NOMO-1 (cell line): Measurements from ENCODE around the gene SAMD4A.

Experiments used
- DNase-seq, 2 experiments: peaks; one replicate each; lab custom pipeline; 2025; ENCODE audit not compliant: unreplicated experiment in 2 of 2; lab: John Stamatoyannopoulos, UW

SAMD4A gene

DNA sequence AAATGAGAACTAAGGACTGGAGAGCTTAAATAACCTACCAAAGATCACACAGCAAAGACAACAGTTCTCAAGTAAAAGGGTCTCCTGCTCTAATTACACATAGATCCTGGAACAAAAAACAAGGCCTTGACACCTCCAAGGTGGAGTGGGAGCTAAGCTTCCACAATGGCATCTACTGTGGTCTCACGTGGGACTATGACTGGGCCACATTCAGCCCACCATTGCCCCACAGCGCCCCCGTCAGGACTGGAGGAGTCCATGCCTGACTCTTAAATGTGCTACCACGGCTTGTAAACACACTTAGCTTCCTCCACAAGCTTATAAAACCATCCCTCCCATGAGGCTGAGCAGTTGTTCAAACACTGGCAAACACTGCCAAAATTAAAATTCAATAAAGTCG, 247.1 kb downstream of the SAMD4A start:
- no peak for DNase-seq

DNA sequence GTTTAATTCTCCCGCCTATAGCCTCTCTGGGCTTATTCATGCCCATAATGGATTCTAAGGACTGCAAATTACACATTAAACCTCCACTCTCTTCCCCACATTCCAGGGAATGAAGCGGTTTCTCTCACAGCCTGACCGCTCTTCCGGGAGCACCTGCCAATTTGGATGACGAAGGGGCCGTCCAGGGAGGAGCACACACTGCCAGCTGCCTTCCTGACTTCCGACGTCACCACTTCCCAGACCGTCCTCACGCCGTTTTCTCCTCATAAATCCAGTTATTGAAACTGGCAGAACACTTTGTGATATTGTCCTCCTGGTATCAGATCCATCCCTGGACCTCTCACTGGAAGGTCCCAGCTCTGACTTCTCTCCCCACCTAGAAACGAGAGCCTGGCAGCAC, 248.1 kb downstream of the SAMD4A start:
- DNase-seq: no peak

DNA sequence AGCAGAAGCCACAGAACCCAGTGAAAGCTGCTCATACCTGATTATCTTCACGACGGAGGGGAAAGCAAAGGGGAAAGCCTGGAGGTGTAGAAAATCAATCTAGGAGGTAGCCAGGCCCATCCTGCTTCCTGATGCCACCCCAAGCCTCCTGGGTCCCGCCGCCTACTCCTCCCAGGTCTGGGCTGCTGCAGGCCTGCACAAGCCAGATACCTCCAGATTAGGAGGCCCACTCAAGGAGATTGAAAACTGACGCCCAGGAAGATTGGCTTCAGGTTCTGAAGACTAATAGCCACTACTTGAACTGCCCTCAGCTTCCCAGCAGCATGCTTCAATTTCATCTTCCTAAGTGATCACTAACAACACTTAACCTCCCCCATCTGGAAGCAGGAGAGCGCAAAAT, 248.6 kb downstream of the SAMD4A start:
- DNase-seq: no peak

DNA sequence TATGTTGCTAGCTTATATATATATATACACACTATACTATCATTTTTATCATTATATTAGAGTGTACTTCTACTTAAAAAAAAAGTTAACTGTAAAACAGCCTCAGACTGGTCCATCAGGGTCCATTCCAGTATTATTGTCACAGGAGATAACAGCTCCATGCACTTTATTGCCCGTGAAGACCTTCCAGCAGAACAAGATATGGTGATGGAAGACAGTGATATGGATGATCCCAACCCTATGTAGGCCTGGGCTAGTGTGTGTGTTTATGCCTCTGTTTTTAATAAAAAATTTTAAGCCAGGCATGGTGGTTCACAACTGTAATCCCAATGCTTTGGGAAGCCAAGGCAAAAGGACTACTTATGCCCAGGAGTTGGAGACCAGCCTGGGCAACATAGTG, 249.5 kb downstream of the SAMD4A start:
- DNase-seq: no peak

DNA sequence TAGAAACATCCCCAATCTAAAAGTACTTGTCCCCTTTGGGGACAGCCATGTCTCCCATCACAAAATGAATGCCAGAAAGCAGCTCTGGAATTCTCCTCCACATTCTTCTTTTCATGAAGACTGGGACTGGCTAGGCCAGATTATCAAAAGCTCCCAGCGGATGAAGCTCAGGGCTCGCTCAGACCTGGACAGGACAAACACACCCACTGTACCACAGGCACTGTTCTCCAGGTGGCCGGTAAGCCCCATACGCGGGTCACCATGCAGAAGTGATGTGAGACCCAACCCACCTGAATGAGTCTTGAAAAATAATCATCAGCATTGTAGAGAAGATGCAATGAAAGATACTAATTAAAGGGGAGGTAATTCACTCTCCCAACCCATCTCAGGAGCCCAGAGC, 250.6 kb downstream of the SAMD4A start:
- DNase-seq: no peak

DNA sequence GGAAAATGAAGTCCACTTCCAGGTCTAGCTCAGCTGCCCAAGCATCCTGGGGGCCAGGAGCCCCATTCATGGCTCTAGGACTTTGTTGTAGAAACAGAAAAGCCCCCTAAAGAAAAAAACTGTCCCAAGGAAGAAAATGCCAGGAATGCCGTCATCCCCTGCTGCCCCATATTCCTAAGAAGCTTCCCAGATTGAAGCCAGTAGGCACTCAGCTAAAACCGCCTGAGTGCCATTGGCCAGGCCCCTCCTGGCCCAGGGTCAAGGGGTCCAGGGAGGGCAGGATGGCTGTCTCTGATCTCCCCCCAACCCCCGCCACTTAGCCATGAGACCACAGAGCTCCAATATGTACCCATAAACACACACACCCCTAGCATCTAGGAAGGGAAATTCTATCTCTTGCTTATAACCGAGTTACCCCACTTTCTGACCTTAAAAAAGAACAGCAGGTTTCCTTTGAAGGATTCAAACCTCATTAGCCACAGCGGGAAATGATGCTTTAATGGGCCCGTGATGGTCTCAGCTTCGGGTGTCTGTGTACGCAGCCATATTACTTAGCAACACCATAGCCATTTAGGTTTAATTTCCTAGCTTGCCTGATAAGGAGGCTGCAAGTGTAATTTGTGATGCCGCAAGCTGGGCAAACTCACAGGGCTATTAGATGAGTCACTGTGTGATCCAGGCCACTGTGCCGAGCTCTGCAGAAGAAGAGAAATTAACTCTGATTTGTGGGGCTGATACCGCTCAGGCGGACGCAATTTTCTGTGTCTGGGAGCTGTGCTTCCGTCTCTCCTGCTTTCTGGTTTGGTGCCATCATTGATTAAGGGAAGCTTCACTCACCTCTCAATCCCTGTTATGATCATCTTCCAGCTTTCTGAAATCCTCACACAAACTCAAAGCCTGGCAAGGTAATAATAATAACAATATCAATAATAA, 251.5 kb downstream of the SAMD4A start:
- DNase-seq: peak; percentile 35 to 69

DNA sequence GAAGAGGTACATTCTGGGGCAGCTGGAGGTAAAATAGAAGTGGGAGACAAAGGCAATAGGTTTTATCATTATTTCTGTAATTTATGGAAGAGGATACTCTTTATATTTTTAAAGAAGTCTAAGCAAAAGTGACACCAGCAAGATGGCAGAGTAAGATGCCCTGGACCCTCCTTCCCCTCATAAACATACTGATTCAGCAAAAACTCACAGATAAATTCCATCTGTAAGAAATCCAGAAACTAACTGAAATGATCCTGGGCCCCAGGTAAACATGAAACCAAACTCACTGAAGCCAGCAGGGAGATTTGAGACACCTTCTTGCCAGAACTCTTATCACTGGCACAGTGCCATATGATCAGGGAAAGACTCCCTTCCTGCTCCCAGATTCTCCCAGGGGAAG, 255.8 kb downstream of the SAMD4A start:
- DNase-seq: no peak

DNA sequence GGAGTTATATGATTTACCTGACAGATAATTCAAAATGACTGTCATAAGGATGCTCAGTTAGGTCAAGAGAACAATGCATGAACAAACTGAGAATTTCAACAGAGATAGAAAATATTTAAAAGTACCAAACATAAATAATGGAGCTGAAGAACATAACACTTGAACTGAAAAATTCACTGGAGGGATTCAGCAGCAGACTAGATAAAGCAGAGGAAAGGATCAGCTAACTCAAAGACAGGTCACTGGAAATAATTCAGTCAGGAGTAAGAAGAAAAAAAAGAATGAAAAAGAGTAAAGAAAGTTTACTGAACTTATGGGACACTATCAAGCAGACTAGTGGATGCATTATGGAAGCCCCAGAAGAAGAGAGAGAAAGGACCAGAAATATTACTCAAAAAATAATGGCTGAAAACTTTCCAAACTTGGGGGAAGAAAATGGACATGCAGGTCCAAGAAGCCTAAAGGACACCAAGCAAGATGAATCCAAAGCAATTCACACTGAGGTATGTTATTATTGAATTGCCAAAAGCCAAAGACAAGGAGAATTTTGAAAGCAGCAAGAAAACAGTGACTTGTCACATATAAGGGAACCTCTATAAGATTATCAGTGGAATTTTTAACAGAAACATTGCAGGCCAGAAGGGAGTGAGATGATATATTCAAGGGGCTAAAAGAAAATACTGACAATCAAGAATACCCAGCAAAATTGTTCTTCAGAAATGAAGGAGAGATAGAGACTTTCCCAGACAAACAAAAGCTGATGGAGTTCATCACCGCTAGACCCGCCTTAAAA, 257.0 kb downstream of the SAMD4A start:
- DNase-seq: no peak

DNA sequence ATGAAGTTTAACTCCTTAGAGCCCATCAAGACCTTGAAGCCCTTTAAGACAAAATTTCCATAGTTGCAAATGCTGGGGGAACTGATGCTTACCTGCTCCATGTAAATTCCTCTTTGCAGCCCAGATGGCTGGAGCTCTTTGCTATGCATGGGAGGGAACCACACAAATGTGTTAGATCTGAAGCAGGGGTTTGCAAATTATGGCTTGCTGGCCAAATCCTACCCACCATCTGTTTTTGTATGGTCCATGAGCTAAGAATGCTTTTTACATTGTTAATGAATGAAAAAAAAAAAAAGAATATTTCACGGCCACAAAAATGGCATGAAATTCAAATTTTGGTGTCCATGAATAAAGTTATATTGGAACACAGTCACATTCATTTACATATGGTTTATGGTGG, 261.1 kb downstream of the SAMD4A start:
- no peak for DNase-seq

DNA sequence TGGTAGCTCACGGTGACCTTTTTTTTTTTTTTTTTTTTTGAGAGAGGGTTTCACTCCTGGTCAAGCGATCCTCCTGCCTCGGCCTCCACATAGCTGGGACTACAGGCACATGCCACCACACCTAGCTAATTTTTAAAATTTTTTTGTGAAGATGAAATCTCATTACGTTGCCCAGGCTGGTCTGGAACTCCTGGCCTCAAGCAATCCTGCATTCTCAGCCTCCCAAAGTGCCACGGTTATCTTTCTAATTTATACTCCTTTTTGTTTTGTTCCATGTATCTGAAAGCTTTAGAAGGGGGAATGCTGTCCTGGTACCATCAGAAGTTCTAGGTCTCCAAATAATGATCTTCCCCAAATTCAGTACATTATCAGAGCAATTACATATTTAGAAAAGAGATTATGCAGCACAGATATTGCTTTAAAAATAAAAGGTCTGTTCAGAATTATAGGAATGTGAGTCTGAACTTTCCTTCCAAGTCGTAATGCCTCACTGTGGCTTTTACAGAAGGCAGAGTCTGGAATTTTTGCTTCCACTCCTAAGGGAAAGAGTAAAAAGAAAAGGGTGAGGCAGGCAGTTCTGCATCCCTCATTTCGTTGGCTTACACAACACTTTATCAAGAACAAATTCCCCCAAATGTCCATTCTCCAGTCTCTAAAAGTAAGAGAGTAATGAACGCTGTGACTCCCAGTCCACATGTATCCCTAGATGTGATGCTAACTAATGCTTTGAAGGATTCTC, 262.7 kb downstream of the SAMD4A start:
- no peak for DNase-seq

DNA sequence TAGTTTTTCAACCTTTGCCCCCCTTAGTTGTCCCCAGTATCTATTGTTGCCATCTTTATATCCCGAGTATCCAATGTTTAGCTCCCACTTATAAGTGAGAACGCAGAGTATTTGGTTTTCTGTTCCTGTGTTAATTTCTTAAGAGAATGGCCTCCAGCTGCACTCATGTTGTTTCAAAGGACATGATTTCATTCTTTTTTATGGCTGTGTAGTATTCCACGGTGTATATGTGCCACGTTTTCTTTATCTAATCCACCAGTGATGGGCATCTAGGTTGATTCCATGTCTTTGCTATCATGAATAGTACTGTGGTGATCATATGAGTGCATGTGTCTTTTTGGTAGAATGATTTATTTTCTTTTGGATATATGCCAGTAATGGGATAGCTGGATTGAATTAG, 263.7 kb downstream of the SAMD4A start:
- no peak for DNase-seq

DNA sequence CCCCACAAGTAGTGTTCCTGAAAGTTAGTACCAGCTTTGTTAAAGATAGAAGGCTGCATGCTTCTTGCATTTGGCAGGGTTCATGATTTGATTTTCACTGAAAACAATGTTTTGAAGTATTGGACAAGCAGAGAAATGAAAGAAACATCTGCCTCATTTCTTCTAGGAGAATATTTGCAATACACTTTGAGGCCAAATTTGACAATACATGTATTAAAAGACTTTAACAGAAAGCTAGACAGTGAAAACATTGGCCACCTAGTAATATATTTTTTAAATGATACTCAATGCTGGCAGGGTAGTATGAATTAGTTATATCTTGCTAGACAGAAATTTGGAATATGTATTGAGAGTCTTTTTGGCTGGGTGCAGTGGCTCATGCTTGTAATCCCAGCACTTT, 267.2 kb downstream of the SAMD4A start:
- no peak for DNase-seq

DNA sequence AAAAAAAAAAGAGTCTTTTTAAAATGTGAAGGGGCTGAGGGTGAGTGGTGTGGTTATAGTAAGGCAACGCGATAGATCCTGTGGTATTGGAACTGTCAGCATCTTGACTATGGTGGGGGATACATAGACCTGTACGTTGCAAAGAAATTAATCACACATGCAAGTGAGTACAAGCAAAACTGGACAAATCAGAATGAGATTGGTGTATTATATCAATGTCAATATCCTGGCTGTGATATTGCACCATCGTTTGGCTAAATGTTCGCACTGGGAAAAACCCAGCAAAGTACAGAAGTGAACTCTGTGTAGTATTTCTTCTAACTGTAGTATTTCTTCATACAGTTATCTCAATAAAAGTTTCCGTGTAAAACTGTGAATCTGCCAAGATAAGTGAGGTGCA, 267.8 kb downstream of the SAMD4A start:
- DNase-seq: no peak

DNA sequence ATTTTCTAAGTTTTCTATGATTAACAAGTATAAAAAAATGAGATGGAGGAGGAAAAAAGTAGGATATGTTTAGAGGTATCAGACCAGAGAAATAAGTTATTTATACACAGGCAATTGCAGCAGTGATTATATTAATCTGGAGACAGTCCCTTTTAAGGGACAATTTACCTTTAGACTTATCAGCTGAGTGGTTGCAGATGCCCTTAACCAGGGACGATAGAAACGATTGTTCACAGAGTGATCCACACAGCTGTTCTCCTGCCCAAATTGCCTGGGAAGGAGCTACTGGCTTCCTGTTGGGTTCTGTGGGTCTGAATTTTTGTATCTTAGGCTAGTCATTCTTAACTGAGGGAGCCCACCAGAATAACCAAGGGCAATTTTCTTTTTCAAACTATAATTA, 269.3 kb downstream of the SAMD4A start:
- DNase-seq: no peak

DNA sequence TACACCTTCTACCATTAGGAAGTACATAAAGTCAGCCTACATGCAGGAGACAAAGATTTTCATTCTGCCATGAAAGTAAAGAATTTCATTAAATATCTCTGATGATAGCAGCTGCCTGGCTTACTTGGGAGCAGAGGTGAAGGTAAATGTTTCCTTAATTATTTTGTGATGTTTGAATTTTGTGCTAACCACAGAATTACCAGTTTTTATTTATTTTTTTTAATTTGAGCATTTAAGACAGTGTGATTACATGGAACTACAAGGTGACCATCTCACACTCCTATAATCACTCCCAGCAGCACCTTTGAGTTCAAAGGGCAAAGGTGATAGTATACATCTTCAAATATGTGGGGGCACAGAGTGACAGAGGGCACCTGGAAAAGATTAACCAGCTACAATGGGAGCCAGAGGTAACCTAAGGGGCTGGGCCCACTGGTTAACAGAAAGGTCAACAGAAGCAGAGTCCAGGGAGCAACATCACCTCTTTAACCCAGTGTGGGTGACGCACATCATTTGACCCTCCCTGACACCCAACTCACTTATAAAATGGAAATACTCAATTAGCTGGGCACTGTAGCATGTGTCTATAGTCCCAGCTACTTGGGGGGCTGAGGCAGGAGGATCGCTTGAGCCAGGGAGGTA, 270.7 kb downstream of the SAMD4A start:
- DNase-seq: no peak

DNA sequence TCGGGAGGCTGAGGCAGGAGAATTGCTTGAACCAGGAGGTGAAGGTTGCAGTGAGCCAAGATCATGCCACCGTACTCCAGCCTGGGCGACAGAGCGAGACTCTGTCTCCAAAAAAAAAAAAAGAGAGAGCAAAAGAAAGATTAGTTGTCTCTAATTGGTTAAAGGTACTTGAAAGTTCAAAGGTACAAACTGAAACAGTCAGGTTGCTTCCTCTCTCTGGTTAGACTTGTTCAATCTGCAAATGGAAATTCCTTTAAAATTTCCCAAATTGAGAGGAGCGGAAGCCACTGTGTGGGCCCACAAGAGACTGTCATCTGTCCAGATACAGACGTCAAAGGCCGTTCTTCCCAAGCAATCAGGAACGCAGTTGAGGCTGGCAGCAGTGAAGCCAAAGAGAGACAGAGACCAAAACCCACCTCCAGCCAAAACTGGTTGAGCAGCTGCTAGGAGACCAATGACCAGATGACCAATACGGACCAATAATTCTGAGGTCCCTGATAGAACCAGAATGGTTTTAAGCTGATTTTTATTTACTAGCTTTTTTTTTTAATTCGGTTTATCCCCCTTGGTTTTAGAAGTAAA, 272.1 kb downstream of the SAMD4A start:
- DNase-seq: no peak

DNA sequence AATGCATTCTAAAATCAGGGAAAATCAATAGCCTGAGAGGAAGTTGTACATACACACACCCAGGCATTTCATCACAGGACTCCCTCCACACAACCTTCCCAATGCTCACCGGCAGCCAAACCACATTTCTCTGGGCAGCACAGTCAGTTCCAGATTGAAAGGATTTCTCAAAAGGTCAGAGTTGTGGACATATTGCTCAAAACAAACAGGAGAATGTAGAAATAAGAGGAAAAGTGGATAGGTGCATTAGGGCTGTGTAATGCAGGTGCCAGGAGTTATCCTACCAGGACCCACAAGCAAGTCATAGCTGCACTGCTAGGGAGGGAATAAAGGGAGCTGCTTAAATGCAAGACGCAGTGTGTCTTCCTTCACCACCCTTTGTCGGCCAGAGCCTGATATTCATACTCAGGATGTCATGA, 272.8 kb downstream of the SAMD4A start:
- no peak for DNase-seq

DNA sequence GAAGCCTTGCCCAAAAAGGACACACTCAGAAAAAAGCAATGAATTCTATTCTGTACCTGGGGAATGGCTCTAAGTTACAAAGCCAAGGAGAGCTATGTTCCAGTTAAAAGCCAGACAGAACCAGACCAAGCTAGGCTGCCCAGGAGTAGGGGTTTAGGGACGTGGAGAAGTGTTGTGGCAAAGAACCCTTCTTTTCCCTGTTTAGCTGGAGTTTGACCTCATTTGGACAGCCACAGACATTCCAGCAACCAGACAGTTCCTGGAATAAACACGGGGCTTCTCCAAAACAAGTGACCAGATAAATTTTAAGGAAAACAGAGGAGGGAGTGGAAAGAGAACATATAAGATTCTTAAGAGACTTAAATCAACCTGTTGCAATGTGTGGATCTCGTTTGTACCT, 273.4 kb downstream of the SAMD4A start:
- no peak for DNase-seq

DNA sequence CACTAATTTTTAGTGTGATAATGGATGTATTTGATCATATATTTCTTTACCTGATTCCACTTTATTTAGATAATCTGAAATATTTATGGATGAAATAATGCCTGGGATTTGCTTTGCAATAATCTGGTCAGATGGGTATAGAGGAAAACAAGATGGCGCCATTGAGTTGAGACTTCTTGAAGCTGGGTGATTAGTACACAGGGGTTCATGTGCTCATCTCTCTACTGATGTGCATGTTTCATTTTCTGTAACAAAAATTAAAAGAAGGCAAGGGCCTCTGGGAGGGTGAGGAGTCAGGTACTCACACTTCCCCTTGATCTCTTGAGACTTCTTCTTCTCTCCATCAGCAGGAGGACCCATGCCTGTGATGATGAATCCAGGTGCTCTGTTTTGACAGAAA, 273.9 kb downstream of the SAMD4A start:
- DNase-seq: no peak
